Chondrocyte (in vitro differentiated cells): ENCODE data around the gene ZG16. TPM values are rescaled to one million over a fixed set of nuclear protein-coding genes. Genes with fewer than 3 reads are reported as not detected.
"Not testable (repeated sequence)": the region's sequence is repeated elsewhere in the genome, so short reads cannot be mapped to it uniquely, and the experiment has no call there.

Experiments
- DNase-seq: peaks from one replicate; pipeline ENCODE4 v3.0.0; 2021; ENCODE audit warnings: mixed read lengths, low spot score
- H3K27ac Mint-ChIP-seq: one replicate; pipeline ENCODE4 v1.8.0; 2021; ENCODE audit warnings: mild to moderate bottlenecking, moderate library complexity, mixed read lengths; ENCODE audit not compliant: unreplicated experiment
- H3K27me3 Mint-ChIP-seq: 2 replicates; pipeline ENCODE4 v1.8.0; 2021; ENCODE audit warnings: low read depth, mixed read lengths
- H3K36me3 Mint-ChIP-seq: 2 replicates; pipeline ENCODE4 v1.8.0; 2021; ENCODE audit warnings: low read depth, mixed read lengths
- H3K4me1 Mint-ChIP-seq: 2 replicates; pipeline ENCODE4 v1.8.0; 2021; ENCODE audit warnings: low read depth, mild to moderate bottlenecking, mixed read lengths
- H3K4me3 Mint-ChIP-seq: one replicate; pipeline ENCODE4 v1.8.0; 2021; ENCODE audit warnings: mild to moderate bottlenecking, moderate library complexity, mixed read lengths; ENCODE audit not compliant: unreplicated experiment
- H3K9me3 Mint-ChIP-seq: 2 replicates; pipeline ENCODE4 v1.8.0; 2021; ENCODE audit warnings: low read depth, mixed read lengths
- total RNA-seq: library from RNA; stranded (reverse); gene quantifications from 3 replicates; pipeline ENCODE4 v1.2.1, GENCODE V29; 2021
- TF ChIP-seq, protein P1 (sequence below): fragments of 200-600 bp; sonication (generic); IDR thresholded peaks from 2 replicates; pipeline ENCODE4 v1.5.0; 2021; ENCODE audit warnings: antibody characterized with exemption, mild to moderate bottlenecking, moderate library complexity

The ZG16 gene
- total RNA-seq, 1 donor from 2014 or later = not detected

DNA sequence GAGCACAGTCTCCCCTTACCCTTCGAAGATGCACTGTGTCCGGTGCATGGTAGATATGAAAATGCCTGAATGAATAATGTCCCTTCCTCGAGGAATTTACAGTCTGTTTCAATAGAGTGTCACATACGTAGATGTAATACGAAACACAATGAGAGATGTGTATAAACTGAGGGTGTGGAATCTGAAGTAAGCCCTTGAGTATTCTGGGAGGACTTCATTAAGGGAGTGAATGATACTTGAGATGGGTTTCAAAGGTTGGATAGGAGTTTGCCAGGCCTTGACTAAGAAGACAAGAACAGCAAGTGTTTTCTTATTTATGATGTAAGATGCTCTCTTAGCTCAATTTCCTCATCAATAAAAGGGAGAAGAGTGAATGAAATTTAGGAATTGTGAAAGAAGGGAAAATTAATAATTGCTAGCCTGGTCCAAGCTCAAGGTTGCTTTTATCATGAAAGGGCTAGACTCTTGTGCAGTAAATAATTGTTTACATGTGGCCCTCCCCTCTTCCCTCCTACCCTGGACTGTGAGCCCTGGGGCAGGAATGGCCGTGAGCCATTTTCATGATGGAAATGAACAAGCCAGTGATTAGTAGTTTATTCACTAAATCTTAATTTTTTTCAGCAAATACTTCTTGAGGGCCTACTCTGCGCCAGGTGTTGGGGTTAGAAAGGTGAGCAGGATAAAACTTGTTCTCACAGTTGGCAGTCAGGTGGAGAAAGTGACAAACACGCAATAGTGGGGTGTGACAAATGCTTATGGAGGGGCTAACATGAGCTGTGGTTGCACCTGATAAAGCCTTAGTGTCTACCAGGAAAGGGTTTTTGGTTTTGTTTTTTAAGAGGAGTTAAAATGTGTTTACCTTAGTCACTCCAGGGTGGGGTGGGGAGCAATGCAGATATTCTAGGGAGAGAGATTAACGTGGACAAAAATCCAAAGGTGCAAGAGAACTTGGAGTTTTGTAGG lies 14.1 kb downstream of the ZG16 start:
- H3K4me1 Mint-ChIP-seq = peaks cover 26% of the 10 kb centered on the region
- TF ChIP-seq, protein P1, sequence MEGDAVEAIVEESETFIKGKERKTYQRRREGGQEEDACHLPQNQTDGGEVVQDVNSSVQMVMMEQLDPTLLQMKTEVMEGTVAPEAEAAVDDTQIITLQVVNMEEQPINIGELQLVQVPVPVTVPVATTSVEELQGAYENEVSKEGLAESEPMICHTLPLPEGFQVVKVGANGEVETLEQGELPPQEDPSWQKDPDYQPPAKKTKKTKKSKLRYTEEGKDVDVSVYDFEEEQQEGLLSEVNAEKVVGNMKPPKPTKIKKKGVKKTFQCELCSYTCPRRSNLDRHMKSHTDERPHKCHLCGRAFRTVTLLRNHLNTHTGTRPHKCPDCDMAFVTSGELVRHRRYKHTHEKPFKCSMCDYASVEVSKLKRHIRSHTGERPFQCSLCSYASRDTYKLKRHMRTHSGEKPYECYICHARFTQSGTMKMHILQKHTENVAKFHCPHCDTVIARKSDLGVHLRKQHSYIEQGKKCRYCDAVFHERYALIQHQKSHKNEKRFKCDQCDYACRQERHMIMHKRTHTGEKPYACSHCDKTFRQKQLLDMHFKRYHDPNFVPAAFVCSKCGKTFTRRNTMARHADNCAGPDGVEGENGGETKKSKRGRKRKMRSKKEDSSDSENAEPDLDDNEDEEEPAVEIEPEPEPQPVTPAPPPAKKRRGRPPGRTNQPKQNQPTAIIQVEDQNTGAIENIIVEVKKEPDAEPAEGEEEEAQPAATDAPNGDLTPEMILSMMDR = no peak
- no peak overlapping the region for H3K27ac Mint-ChIP-seq
- H3K9me3 Mint-ChIP-seq = no peaks in the 10 kb centered on the region
- no peak for DNase-seq
- no peaks in the 10 kb centered on the region for H3K27me3 Mint-ChIP-seq
- peak overlapping the region; percentile 99 for H3K4me3 Mint-ChIP-seq
- no peaks in the 10 kb centered on the region for H3K36me3 Mint-ChIP-seq

- not testable (repeated sequence) for DNase-seq, H3K36me3 Mint-ChIP-seq, H3K9me3 Mint-ChIP-seq, H3K27me3 Mint-ChIP-seq, H3K27ac Mint-ChIP-seq, H3K4me3 Mint-ChIP-seq
- peaks cover 26% of the 10 kb centered on the region for H3K4me1 Mint-ChIP-seq
Observed at GRCh38 chr16:29793153-29793552, 15.1 kb downstream of the ZG16 start.

GRCh38 chr16:29794231-29794710 lies 16.2 kb downstream of the ZG16 start:
- Mint-ChIP-seq H3K4me3 (no peak overlapping the region), H3K4me1 (peaks cover 26% of the 10 kb centered on the region), H3K27ac (no peak overlapping the region), H3K27me3 (no peaks in the 10 kb centered on the region), H3K36me3 (peaks cover 1% of the 10 kb centered on the region), H3K9me3 (no peaks in the 10 kb centered on the region)
- TF ChIP-seq, protein P1 = no peak
- no peak for DNase-seq

- Mint-ChIP-seq H3K4me1 (peaks cover 10% of the 10 kb centered on the region), H3K27me3 (no peaks in the 10 kb centered on the region), H3K27ac (no peak overlapping the region), H3K9me3 (no peaks in the 10 kb centered on the region), H3K36me3 (peaks cover 3% of the 10 kb centered on the region), H3K4me3 (no peak overlapping the region)
- TF ChIP-seq, protein P1 = no peak
- DNase-seq = no peak
Observed at GRCh38 chr16:29802416-29802935, 24.4 kb downstream of the ZG16 start.

DNA sequence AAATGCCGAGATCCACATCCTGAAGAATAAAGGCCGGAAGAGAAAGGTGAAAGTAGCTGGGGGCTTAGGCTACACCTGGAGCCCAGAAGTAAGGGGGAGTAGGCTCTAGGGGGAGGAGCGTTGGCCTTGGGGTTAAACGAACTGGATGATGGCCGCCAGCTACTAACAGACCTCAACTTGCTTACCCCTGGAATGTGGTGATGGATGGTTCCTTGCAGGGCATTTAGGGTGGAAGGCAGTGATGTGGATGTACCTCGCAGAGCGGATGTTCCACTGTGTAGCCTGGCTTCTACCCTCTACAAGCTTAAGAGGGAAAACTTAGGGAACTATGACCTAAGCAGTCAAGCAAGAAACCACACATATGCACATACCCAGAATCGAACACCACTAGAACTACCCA lies 26.0 kb downstream of the ZG16 start:
- TF ChIP-seq, protein P1 = no peak
- Mint-ChIP-seq H3K4me3 (peak overlapping the region; percentile 100), H3K9me3 (no peaks in the 10 kb centered on the region), H3K27me3 (no peaks in the 10 kb centered on the region), H3K4me1 (peaks cover 23% of the 10 kb centered on the region), H3K27ac (peak overlapping the region; percentile 100), H3K36me3 (peaks cover 7% of the 10 kb centered on the region)
- no peak for DNase-seq
